Endothelial cell (in vitro differentiated cells): ENCODE measurements around the gene AHRR. TPM values are rescaled to one million over a fixed set of nuclear protein-coding genes. Genes with fewer than 3 reads are reported as not detected.

Source experiments
- DNase-seq: peaks from one replicate; pipeline ENCODE4 v3.0.0; 2021; ENCODE audit warnings: low spot score
- H3K27ac Mint-ChIP-seq: one replicate; pipeline ENCODE4 v1.8.0; 2021; ENCODE audit warnings: mixed read lengths, inconsistent platforms; ENCODE audit not compliant: unreplicated experiment
- H3K27me3 Mint-ChIP-seq: one replicate; pipeline ENCODE4 v1.8.0; 2021; ENCODE audit warnings: mild to moderate bottlenecking, moderate library complexity, mixed read lengths, inconsistent platforms; ENCODE audit not compliant: unreplicated experiment
- H3K36me3 Mint-ChIP-seq: one replicate; pipeline ENCODE4 v1.8.0; 2021; ENCODE audit warnings: mild to moderate bottlenecking, low read depth, mixed read lengths, inconsistent platforms; ENCODE audit not compliant: unreplicated experiment
- H3K4me1 Mint-ChIP-seq: one replicate; pipeline ENCODE4 v1.8.0; 2021; ENCODE audit warnings: mild to moderate bottlenecking, mixed read lengths, inconsistent platforms; ENCODE audit not compliant: unreplicated experiment
- H3K4me3 Mint-ChIP-seq: one replicate; pipeline ENCODE4 v1.8.0; 2021; ENCODE audit warnings: mild to moderate bottlenecking, mixed read lengths, inconsistent platforms; ENCODE audit not compliant: unreplicated experiment
- H3K9me3 Mint-ChIP-seq: one replicate; pipeline ENCODE4 v1.8.0; 2021; ENCODE audit warnings: mixed read lengths, inconsistent platforms; ENCODE audit not compliant: unreplicated experiment
- total RNA-seq: library from RNA; stranded (reverse); fragmentation: NEBNext Ultra II Directional; extraction: Animal tissue kit (Norgen Biotek cat#: 25700); gene quantifications from one replicate; pipeline ENCODE4 v1.2.1, GENCODE V29; 2021; ENCODE audit not compliant: unreplicated experiment
- TF ChIP-seq, protein P1 (sequence below): fragments of 200-600 bp; sonication (generic); IDR thresholded peaks from one replicate; pipeline ENCODE4 v1.5.0; 2021; ENCODE audit warnings: antibody characterized with exemption; ENCODE audit not compliant: unreplicated experiment

The AHRR gene
- total RNA-seq, 1 donor from 2014 or later, result 8.7 TPM

DNA sequence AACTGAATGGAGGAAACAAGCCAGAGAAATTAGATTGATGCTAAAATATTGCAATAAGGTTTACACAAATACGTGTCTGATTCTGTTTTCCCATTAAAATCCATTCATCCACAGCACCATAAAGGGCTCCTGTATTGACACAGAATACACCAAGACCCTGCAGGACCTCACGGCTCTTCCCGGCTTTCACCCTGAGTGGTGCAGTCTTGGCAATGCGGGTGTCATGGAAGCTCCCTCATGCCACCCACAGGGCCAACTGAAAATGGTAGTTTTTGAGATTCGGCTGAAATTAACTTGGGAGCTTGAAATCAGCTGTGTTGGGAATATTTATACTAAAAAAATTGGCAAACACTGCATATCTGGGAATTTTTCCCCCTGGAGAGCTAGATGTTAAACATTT lies 104.2 kb downstream of the AHRR start:
- peaks cover 9% of the 10 kb centered on the region for H3K4me1 Mint-ChIP-seq
- TF ChIP-seq, protein P1, sequence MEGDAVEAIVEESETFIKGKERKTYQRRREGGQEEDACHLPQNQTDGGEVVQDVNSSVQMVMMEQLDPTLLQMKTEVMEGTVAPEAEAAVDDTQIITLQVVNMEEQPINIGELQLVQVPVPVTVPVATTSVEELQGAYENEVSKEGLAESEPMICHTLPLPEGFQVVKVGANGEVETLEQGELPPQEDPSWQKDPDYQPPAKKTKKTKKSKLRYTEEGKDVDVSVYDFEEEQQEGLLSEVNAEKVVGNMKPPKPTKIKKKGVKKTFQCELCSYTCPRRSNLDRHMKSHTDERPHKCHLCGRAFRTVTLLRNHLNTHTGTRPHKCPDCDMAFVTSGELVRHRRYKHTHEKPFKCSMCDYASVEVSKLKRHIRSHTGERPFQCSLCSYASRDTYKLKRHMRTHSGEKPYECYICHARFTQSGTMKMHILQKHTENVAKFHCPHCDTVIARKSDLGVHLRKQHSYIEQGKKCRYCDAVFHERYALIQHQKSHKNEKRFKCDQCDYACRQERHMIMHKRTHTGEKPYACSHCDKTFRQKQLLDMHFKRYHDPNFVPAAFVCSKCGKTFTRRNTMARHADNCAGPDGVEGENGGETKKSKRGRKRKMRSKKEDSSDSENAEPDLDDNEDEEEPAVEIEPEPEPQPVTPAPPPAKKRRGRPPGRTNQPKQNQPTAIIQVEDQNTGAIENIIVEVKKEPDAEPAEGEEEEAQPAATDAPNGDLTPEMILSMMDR, result no peak
- peaks cover 15% of the 10 kb centered on the region for H3K27me3 Mint-ChIP-seq
- DNase-seq, result no peak
- H3K4me3 Mint-ChIP-seq, result no peak overlapping the region
- H3K27ac Mint-ChIP-seq, result no peak overlapping the region
- H3K9me3 Mint-ChIP-seq, result no peaks in the 10 kb centered on the region
- peaks cover 7% of the 10 kb centered on the region for H3K36me3 Mint-ChIP-seq

DNA sequence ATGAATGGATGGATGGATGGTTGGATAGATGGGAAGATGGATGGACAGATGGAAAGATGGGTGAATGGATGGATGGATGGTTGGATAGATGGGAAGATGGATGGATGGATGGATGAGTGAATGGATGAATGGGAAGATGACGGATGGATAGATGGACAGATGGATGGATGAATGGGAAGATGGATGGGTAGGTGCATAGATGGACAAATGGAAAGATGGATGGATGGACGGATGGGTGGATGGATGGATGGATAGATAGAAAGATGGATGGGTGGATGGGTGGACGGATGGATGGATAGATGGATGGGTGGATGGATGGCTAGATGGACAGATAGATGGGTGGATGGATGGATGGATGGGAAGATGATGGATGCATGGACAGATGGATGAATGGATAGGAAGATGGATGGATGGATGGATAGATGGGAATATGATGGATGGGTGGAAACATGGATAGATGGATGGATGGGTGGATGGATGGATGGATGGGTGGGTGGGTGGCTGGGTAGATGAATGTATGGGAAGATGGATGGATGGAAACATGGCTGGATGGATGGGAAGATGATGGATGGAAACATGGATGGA lies 105.0 kb downstream of the AHRR start:
- TF ChIP-seq, protein P1, result no peak
- DNase-seq, result no peak
- Mint-ChIP-seq H3K27me3 (peaks cover 13% of the 10 kb centered on the region), H3K4me1 (peaks cover 9% of the 10 kb centered on the region), H3K9me3 (no peaks in the 10 kb centered on the region), H3K36me3 (peaks cover 7% of the 10 kb centered on the region), H3K27ac (peak overlapping the region; percentile 28), H3K4me3 (no peak overlapping the region)

DNA sequence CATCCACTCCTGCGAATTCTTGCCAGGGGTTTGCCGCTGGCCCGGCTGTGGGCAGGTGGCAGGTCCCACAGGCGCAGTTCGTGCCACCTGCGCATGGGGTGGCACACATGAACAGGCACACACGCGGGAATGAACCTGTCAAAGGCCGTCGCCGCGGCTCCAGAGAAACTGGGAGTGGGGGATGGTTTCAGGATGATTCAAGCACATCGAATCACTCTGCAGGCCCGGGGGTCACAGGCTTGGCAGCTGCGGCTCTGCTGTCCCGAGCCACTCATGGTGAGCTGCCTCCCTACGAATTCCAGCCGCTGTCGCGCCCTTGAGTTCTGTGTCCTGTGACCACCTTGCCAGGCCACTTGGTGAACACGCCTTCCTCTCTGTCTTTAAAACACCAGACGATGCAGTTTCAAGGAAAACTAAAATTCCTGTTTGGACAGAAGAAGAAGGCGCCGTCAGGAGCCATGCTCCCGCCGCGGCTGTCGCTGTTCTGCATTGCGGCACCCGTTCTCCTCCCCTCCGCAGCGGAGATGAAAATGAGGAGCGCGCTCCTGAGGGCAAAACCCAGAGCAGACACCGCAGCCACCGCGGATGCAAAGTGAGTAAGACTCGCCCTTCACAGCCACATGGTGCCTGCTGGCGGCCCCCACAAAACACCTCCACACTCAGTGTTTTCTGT lies 106.0 kb downstream of the AHRR start:
- DNase-seq, result no peak
- Mint-ChIP-seq H3K4me3 (peak overlapping the region; percentile 2), H3K36me3 (peaks cover 12% of the 10 kb centered on the region), H3K4me1 (peaks cover 9% of the 10 kb centered on the region), H3K9me3 (no peaks in the 10 kb centered on the region), H3K27ac (no peak overlapping the region), H3K27me3 (peaks cover 13% of the 10 kb centered on the region)
- TF ChIP-seq, protein P1, result no peak

DNA sequence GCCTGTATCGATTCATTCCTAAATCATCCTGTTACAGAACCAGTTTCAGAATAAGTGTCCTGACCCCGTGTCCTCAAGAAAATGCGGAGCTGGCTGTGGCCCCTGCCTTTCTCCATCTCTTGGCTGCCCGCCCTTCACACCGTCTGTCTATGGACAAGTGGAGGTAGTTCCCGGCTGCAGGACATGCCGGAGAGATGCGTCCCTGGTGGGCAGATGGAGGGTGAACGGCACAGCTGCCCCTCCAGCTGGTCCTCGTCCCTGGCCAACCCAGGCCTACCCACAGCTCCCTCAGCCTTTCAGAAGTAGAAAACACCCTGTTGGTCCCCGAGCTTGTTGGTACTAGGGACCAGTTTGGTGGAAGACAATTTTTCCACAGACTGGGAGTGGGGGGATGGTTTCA lies 106.7 kb downstream of the AHRR start:
- H3K9me3 Mint-ChIP-seq, result no peaks in the 10 kb centered on the region
- H3K4me1 Mint-ChIP-seq, result peaks cover 9% of the 10 kb centered on the region
- TF ChIP-seq, protein P1, result no peak
- DNase-seq, result no peak
- peaks cover 13% of the 10 kb centered on the region for H3K36me3 Mint-ChIP-seq
- no peak overlapping the region for H3K27ac Mint-ChIP-seq
- peak overlapping the region; percentile 2 for H3K4me3 Mint-ChIP-seq
- peaks cover 13% of the 10 kb centered on the region for H3K27me3 Mint-ChIP-seq

DNA sequence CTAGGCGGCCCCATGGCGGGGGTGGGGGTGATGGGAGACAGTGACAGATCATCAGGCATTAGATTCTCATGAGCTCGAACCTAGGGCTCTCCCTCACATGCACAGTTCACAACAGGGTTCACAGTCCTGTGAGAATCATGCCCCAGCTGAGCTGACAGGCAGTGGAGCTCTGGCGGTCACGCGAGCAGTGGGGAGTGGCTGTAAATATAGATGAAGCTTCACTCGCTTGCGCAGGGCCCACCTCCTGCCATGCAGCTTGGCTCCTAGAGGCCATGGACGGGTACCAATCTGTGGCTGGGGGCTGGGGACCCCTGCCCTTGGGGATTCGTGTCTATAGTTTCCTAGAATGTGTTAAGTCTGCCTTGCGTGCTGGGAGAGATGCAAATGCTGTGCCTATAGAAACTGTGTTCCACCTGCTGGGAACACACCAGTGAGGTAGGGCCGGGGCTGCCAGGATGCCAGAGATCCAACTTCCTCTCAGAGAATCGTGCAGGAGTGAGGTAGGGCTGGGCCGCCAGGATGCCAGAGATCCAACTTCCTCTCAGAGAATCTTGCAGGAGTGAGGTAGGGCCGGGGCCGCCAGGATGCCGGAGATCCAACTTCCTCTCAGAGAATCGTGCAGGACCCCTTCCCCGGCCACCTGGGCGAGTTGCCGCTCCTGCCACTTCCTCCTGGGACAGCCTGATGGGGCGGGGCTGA lies 107.4 kb downstream of the AHRR start:
- DNase-seq, result peak; percentile 39
- peaks cover 9% of the 10 kb centered on the region for H3K36me3 Mint-ChIP-seq

More for the DNA sequence above, 107.4 kb downstream of the AHRR start:
- Mint-ChIP-seq H3K4me3 (peak overlapping the region; percentile 67), H3K4me1 (peaks cover 9% of the 10 kb centered on the region), H3K27ac (peak overlapping the region; percentile 46), H3K27me3 (peaks cover 13% of the 10 kb centered on the region), H3K9me3 (no peaks in the 10 kb centered on the region)
- TF ChIP-seq, protein P1, result no peak
